Natural killer cell (primary cell): Measurements from ENCODE around the gene SLCO3A1. TPM values are rescaled to one million over a fixed set of nuclear protein-coding genes. Genes with fewer than 3 reads are reported as not detected.

ENCODE experiments used
- ATAC-seq, 3 donors: fragments of 150-1000 bp in 2 of 3; fragments of 200-7000 bp in 1 of 3; cut with Tn5 transposase; 1 replicate in 1 of 3; 2 replicates in 2 of 3; pipeline ENCODE4 v1.10.0; 2021; ENCODE audit warnings: mild to moderate bottlenecking in 2 of 3, moderate library complexity in 2 of 3
- DNase-seq, 2 donors: peaks; one replicate each; pipeline versions ENCODE4 v3.0.0 to v3.0.0-alpha.2; 2013 to 2021; ENCODE audit warnings: mixed read lengths in 1 of 2
- H3K27ac ChIP-seq: one replicate; pipeline ENCODE4 v1.5.1; 2013; ENCODE audit warnings: mild to moderate bottlenecking, low read length
- H3K27me3 ChIP-seq: one replicate; pipeline ENCODE4 v1.6.1; 2013; ENCODE audit warnings: low read length; ENCODE audit not compliant: control insufficient read depth, insufficient read depth
- H3K36me3 ChIP-seq: one replicate; pipeline ENCODE4 v1.6.1; 2013; ENCODE audit warnings: low read length; ENCODE audit not compliant: control insufficient read depth, insufficient read depth
- H3K4me1 ChIP-seq: one replicate; pipeline ENCODE4 v1.6.1; 2013; ENCODE audit warnings: low read length; ENCODE audit not compliant: control insufficient read depth, insufficient read depth
- H3K4me3 ChIP-seq: one replicate; pipeline ENCODE4 v1.5.1; 2013; ENCODE audit warnings: low read length
- H3K9me3 ChIP-seq: one replicate; pipeline ENCODE4 v1.6.1; 2013; ENCODE audit warnings: low read length; ENCODE audit not compliant: control insufficient read depth, insufficient read depth
- H3K27ac Mint-ChIP-seq, 2 donors: one replicate each; pipeline ENCODE4 v1.8.0; 2022; ENCODE audit warnings: mild to moderate bottlenecking in 2 of 2, mixed read lengths in 2 of 2, moderate library complexity in 1 of 2
- H3K27me3 Mint-ChIP-seq, 2 donors: one replicate each; pipeline ENCODE4 v1.8.0; 2022; ENCODE audit warnings: low read depth in 2 of 2, mixed read lengths in 2 of 2
- H3K36me3 Mint-ChIP-seq: one replicate; pipeline ENCODE4 v1.8.0; 2022; ENCODE audit warnings: mixed read lengths
- H3K4me1 Mint-ChIP-seq, 2 donors: one replicate each; pipeline ENCODE4 v1.8.0; 2022; ENCODE audit warnings: mixed read lengths in 2 of 2
- H3K4me3 Mint-ChIP-seq: one replicate; pipeline ENCODE4 v1.8.0; 2022; ENCODE audit warnings: mild to moderate bottlenecking, moderate library complexity, mixed read lengths
- H3K9me3 Mint-ChIP-seq, 2 donors: one replicate each; pipeline ENCODE4 v1.8.0; 2022; ENCODE audit warnings: mixed read lengths in 2 of 2
- WGBS: methylation state at CpG from one replicate; pipeline ENCODE4 v1.1.7; 2013; ENCODE audit warnings: missing lambda C conversion rate; ENCODE audit not compliant: insufficient coverage; 5-methylcytosine and 5-hydroxymethylcytosine counted together
- intact Hi-C: fragments of 100-400 bp; cut with micrococcal nuclease; formaldehyde crosslinking; loops from one replicate; pipeline ENCODE4 v1.14.2; 2022
- total RNA-seq, 4 donors: library from RNA; stranded (reverse); fragments of 120-200 nt in 1 of 4; gene quantifications; one replicate each; pipeline versions ENCODE4 v1.2.3 to v1.2.4, GENCODE V29; 2013 to 2022
- TF ChIP-seq, protein P1 (sequence below): fragments of 200-600 bp; IDR thresholded peaks from one replicate; pipeline ENCODE4 v1.8.0; 2022; ENCODE audit warnings: antibody characterized with exemption

SLCO3A1 gene
- total RNA-seq, 3 donors from 2014 or later (not counting 1 experiment from before 2014, with no cell fraction given), result 48.5 to 73.5 (median 68.8) TPM

DNA sequence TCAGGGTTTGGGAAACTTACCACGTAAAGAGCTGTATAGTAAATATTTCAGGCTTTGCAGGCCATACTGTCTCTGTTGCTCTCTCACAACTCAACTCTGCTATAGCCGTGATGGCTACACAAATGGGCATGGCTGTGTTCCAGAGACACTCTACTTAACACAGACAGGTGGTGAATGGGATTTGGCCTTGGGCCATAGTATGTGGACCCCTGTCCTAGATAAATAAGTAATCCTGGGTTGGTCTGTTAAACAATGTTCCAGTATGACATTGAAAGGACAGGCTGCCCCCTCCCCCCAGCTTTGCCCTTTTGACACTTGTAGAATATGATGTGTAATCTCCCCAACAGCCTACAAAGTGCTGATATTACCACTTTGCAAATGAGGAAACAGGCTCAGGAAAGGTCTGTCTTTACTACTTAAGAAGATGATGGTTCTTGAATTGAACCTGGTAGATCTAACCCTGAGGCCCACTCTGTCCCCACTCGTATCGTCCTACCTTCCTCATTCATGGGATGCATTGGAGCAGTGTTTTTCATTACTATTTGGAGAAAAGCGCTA lies 38.4 kb downstream of the SLCO3A1 start:
- Histone ChIP-seq H3K36me3 (no peaks in the 10 kb centered on the region), H3K4me1 (peaks cover 6% of the 10 kb centered on the region), H3K4me3 (no peak overlapping the region), H3K27ac (no peak overlapping the region), H3K9me3 (peaks cover 4% of the 10 kb centered on the region), H3K27me3 (no peaks in the 10 kb centered on the region)
- intact Hi-C loops, result no loop called here
- H3K27me3 Mint-ChIP-seq, result no peaks in the 10 kb centered on the region
- no peak overlapping the region for H3K4me3 Mint-ChIP-seq
- 99% methylated on average over 5 of the region's 5 CpGs for WGBS
- TF ChIP-seq, protein P1, sequence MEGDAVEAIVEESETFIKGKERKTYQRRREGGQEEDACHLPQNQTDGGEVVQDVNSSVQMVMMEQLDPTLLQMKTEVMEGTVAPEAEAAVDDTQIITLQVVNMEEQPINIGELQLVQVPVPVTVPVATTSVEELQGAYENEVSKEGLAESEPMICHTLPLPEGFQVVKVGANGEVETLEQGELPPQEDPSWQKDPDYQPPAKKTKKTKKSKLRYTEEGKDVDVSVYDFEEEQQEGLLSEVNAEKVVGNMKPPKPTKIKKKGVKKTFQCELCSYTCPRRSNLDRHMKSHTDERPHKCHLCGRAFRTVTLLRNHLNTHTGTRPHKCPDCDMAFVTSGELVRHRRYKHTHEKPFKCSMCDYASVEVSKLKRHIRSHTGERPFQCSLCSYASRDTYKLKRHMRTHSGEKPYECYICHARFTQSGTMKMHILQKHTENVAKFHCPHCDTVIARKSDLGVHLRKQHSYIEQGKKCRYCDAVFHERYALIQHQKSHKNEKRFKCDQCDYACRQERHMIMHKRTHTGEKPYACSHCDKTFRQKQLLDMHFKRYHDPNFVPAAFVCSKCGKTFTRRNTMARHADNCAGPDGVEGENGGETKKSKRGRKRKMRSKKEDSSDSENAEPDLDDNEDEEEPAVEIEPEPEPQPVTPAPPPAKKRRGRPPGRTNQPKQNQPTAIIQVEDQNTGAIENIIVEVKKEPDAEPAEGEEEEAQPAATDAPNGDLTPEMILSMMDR, result no peak
- H3K27ac Mint-ChIP-seq, result no peak overlapping the region
- H3K9me3 Mint-ChIP-seq, result no peaks in the 10 kb centered on the region
- peaks cover 83% of the 10 kb centered on the region in 2 donors for H3K4me1 Mint-ChIP-seq
- H3K36me3 Mint-ChIP-seq, result no peaks in the 10 kb centered on the region
- no peak for ATAC-seq
- DNase-seq, result no peak

DNA sequence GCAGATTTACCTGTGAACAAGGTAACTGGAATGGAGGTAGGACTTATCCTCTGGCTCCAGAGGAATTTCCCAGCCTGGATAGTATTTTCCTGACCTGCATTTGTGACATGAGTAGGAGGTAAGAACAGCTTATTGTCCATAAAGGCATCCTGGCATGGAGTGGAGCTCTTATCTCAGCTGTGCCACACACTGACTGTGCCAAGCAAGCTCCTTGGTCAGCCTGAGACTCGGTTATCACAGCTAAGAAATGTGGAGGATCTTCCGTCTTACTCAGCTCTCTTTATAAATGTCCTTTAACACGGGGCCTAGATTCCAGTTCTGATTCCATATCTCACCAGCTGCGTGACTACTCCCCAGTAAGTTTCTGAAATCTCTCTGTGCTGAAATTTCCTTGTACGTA lies 38.9 kb downstream of the SLCO3A1 start:
- peaks cover 4% of the 10 kb centered on the region for H3K9me3 ChIP-seq
- no peak overlapping the region for H3K27ac ChIP-seq

DNA sequence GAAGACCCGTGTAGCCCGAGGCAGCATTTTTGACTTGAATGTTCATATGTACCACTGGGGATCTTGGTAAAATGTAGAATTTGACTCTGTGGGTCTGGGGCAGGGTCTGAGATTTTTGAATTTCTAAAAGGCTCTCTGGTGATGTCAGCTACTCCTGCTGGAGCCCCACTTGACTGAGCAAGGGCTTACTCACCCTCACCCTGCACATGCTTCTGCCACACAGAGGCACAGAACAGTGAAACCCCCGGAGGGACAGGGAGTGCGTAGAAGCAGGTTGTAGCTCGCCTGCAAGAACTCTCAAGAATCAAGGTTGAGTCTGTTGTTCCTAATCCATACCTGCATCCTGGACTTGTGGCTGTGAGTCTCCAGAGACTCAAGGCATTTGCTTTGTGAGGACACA lies 41.1 kb downstream of the SLCO3A1 start:
- Histone ChIP-seq H3K4me1 (no peaks in the 10 kb centered on the region), H3K4me3 (no peak overlapping the region), H3K36me3 (no peaks in the 10 kb centered on the region), H3K27me3 (no peaks in the 10 kb centered on the region), H3K9me3 (peaks cover 4% of the 10 kb centered on the region), H3K27ac (no peak overlapping the region)
- Mint-ChIP-seq H3K9me3 (no peaks in the 10 kb centered on the region), H3K27me3 (no peaks in the 10 kb centered on the region), H3K27ac (no peak overlapping the region), H3K4me3 (no peak overlapping the region), H3K4me1 (peaks cover 81 to 82% of the 10 kb centered on the region in 2 donors), H3K36me3 (no peaks in the 10 kb centered on the region)
- TF ChIP-seq, protein P1, result no peak
- intact Hi-C loops, result no loop called here
- 96% methylated on average over 5 of the region's 5 CpGs for WGBS
- ATAC-seq (no peak), DNase-seq (no peak)

More for the DNA sequence above, 38.9 kb downstream of the SLCO3A1 start:
- TF ChIP-seq, protein P1, result no peak
- H3K4me1 Mint-ChIP-seq, result peaks cover 80% of the 10 kb centered on the region in 2 donors
- Histone ChIP-seq H3K36me3 (no peaks in the 10 kb centered on the region), H3K4me1 (peaks cover under 1% of the 10 kb centered on the region), H3K4me3 (no peak overlapping the region), H3K27me3 (no peaks in the 10 kb centered on the region)
- H3K36me3 Mint-ChIP-seq, result no peaks in the 10 kb centered on the region
- 90% methylated on average over 3 of the region's 5 CpGs for WGBS
- intact Hi-C loops, result no loop called here
- no peaks in the 10 kb centered on the region for H3K9me3 Mint-ChIP-seq
- no peak for ATAC-seq
- DNase-seq, result no peak
- H3K4me3 Mint-ChIP-seq, result no peak overlapping the region
- no peak overlapping the region for H3K27ac Mint-ChIP-seq
- H3K27me3 Mint-ChIP-seq, result no peaks in the 10 kb centered on the region

DNA sequence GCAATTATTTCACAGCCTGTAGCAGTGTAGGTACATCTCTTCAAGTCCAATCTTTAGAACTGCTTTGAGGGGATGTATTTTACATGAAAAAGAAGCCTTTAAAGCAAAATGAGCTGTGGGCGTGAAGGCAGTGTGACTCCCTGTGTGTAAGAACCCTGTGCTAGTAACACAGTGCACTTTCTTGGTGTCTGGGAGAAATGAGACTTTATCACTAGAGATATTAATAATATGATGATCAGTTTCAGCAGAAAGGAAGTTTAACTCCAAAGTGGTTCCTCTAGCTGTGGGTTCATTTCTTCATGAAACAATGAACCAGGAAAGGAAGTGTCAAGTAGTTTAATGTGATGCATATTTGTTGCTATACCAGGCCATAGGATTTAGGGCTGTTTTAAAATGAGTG lies 41.5 kb downstream of the SLCO3A1 start:
- Mint-ChIP-seq H3K4me1 (peaks cover 84 to 86% of the 10 kb centered on the region in 2 donors), H3K27me3 (no peaks in the 10 kb centered on the region), H3K9me3 (no peaks in the 10 kb centered on the region), H3K36me3 (no peaks in the 10 kb centered on the region), H3K27ac (peak overlapping the region; percentile 7 to 9), H3K4me3 (no peak overlapping the region)
- intact Hi-C loops, result no loop called here
- Histone ChIP-seq H3K27me3 (no peaks in the 10 kb centered on the region), H3K9me3 (peaks cover 4% of the 10 kb centered on the region), H3K36me3 (no peaks in the 10 kb centered on the region), H3K4me1 (no peaks in the 10 kb centered on the region), H3K4me3 (no peak overlapping the region), H3K27ac (no peak overlapping the region)
- DNase-seq (no peak), ATAC-seq (no peak)
- WGBS, result 100% methylated on average over 1 of the region's 1 CpG
- TF ChIP-seq, protein P1, result no peak
